Stimulated activated CD8-positive, alpha-beta memory T cell treated with anti-CD3 and anti-CD28 coated beads, Interleukin-12 subunit alpha, Interleukin-12 subunit beta, amount 100 ng/mL, for 4 hours (primary cell): ENCODE data around the gene SPECC1.
A peak's percentile ranks its signal among the peaks of the same experiment; 100 is the strongest.
"Not testable (repeated sequence)": the region's sequence is repeated elsewhere in the genome, so short reads cannot be mapped to it uniquely, and the experiment has no call there.

Experiments
- DNase-seq: peaks from one replicate; pipeline ENCODE4 v3.0.0-alpha.2; 2020; ENCODE audit warnings: low read depth

Gene SPECC1

DNA sequence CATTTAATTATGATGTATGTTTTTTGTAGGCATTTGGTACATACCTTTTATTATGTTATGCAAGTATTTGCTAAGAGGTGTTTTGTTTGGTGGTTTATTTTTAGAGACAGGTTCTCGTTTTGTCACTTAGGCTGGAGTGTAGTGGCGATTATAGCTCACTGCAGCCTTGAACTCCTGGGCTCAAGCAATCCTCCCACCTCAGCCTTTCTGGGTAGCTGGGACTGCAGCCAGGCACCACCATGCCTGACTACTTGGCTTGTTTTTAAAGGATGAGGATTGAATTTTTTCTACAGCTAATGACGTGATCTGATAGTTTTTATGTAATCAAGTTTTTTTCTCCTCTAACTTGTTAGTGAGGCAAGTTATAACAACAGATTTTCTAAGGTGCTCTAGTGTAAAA is 199.6 kb downstream of the SPECC1 start:
- no peak for DNase-seq

GRCh38 chr17:20210180-20210579 is 201.0 kb downstream of the SPECC1 start:
- DNase-seq, result no peak

- DNase-seq, result no peak
Measured at GRCh38 chr17:20210614-20211013, 201.5 kb downstream of the SPECC1 start.

DNA sequence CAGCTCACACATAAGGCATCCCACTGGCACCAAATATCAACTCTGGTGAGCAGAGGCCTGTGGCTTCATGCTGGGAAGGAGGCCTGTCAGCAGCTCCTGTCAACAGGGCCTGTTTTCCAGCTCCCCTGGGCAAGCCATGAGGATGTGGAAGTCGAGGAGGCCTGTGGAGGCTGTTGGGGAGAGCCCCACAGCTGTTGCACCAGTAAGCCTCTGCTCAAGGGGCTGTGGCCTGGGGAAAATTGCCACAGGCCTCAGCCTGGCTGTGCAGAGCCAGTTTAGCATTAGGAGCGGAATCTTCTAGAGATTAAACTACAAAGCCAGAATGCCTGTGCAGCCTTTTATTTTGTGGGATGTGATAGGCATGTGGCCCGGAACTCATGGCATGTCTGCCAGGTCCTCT is 202.1 kb downstream of the SPECC1 start:
- no peak for DNase-seq

DNA sequence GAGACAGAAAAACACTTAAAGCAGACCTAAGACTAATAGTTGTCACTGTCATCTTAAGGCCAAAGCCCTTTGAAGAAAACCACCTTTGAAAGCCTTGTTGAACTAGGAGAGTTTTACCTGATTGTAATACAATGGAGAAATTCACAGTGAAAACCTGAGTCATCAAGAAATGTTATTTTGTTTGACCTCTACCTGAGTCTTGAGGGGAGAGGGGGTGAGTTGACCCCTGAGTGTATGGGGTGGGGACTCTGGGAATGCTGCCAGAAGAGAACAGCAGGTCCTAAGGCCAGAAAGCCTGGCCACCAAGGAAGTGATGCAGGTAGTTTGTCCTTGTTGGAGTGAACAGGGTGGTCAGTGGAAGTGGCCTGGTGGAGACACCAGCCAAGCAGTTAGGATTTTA is 204.3 kb downstream of the SPECC1 start:
- no peak for DNase-seq

GRCh38 chr17:20214794-20215193 is 205.6 kb downstream of the SPECC1 start:
- DNase-seq, result no peak

DNA sequence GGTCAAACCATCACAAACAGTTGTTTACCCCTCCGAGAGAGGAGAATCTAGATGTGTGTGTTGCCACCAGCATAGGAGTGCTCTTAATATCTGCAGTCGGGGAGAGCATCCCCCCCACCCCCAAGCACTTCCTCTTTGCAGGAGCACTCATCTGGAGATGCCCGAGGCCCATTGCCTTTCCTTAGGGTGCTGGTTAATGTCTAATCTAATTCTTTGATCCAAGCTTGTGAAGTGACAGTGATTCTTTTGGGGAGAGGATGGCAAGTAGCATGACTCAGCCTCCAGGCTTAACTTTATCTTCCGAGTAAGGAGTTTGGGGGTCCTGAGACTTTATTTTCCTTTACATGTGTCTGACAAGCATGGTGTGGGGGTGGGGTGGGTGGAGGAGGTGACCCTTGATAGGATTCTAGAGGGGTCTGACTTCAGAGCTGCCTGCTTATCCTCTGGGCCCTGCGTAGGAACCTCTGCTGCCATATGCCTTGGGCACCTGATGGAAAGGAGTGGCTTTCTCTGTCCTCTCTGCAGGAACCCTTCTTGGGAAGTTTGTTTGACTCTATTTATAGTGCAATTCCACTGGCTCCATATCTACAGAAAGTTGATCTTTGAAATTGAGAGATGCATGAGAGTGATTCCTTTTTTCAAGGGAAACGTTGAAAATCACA is 207.1 kb downstream of the SPECC1 start:
- no peak for DNase-seq

DNA sequence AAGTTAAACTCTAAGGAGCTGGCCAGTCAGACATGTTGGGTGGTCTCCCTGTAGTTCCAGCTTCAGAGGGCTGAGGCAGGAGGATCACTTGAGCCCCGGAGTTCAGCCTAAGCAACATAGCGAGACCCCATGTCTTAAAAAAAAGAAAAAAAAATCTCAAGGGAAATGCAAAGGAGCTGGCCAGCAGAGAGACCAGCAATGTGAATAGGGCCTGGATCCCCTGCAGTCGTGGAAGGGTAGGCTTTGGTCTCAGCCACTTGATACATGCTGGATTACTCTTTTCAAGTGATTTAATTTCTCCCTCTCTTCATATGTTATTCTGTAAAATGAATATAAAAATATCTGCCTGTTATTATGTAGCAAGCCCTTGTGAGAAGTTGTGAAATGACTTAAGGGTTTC is 207.7 kb downstream of the SPECC1 start:
- DNase-seq, result no peak

DNA sequence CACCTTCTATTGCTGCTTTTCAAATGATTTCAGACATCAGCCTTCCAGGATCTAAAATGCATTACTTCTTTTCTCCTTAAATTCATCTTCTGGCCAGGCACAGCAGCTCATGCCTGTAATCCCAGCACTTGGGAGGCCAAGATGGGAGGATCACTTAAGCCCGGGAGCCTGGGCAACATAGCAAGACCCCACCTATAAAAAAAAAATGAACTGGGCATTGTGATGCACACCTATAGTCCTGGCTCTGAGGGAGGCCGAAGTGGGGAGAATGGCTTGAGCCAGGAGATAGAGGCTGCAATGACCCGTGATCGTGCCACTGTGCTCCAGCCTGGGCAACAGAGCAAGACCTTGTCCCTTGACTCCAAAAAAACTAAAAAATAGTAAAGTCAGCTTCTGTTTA is 208.5 kb downstream of the SPECC1 start:
- DNase-seq, result no peak

- DNase-seq, result no peak
Measured at GRCh38 chr17:20218272-20218671, 209.1 kb downstream of the SPECC1 start.

DNA sequence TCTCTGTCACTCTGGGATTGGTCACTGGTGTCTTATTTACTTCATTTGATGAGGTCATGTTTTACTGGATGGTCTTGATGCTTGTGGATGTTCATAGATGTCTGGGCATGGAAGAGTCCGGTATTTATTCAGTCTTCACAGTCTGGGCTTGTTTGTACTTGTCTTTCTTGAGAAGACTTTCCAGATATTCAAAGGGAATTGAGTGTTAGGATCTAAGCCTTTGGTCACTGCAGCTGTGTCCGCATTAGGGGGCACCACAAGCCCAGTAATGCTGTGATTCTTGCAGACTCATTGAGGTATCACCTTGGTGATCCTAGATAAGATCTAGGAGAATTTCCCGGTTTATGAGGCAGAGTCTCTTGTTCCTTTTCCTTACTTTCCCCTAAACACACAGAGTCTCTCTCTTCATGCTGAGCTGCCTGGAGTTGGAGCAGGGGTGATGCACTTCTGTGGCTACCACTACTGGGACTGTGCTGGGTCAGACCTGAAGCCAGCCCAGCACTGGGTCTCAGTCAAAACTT is 214.7 kb downstream of the SPECC1 start:
- DNase-seq, result no peak

GRCh38 chr17:20224379-20224778 is 215.2 kb downstream of the SPECC1 start:
- DNase-seq, result no peak

DNA sequence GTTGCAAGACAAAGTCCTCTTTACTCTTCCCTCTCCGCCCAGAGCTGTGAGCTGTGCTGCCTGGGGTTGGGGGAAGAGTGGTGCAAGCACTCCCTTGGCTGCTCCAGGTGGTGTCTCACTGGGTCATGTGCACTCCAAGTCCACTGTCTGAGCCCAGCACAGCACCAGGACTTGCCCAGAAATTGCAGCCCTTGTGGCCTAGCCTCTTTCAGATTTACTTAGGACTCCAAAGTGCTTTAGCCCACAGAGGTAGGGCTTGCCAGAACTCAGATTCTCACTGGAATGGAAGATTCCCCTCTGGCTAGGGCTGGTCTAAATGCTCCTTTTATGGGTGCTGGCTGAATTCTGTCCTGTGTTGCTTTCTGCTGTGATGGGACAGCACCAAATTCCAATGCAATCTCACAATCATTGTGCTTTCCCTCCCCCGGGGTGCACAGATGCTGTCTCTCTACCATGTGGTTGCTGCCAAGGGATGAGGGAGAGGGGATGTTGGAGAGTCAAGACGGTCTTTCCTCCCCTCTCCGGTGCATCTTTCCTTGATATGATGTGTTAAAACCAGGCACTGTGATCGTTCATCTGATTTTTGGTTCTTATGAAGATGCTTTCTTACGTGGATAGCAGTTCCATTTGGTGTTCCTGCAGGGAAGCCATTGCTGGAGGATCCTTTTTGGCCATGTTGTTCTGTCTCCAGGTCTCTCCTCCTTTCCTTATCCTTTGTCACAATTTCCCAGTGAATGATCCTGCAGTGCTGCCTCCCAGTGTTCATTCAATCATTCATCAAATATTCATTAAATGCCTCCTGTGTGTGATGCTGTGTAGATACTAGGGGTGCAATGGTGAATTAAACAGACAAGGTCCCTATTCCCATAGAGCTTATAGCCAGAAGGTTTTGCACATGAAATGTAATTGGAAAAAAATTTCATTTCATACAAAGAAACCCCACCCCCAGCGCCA is 216.3 kb downstream of the SPECC1 start:
- DNase-seq, result no peak

- DNase-seq, result peak; percentile 52
Measured at GRCh38 chr17:20226814-20227482, 217.8 kb downstream of the SPECC1 start.

- not testable (repeated sequence) for DNase-seq
Measured at GRCh38 chr17:20227720-20228370, 218.7 kb downstream of the SPECC1 start.

DNA sequence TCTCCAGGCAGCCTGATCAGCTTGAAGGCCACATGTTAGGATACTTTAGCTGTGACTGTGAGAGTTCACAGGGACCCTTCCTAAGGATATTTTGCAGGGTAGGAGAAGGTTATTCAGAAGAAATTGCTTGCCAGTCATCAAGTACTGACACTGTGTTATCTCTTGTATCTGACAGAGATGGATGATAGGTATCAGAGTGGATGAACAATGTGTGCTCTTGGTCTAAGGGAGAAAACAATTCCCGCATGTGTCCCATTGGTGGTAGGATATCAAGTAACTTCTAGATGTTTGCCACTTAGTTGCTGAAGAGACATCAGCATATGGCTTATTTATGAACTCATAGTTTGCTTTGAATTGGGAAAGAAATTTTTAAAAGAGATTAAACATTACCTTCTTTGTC is 219.3 kb downstream of the SPECC1 start:
- no peak for DNase-seq

DNA sequence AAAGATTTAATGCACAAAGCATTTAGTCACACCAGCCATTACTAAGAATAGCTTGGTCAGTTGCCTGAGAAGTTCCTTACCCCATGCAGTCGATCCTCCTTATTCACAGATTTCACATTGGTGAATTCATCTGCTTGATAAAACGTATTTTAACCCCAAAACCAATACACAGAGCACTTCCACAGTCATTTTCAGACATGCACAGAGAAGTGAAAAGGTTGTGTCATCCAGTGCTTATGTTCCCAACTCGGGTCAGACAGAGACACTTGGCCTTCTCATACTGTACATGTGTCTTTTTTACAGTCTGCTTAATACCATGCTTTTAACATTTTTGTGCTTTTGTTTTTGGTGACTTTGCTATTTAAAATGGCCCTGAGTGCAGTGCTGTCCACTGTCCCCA is 219.7 kb downstream of the SPECC1 start:
- DNase-seq, result no peak

DNA sequence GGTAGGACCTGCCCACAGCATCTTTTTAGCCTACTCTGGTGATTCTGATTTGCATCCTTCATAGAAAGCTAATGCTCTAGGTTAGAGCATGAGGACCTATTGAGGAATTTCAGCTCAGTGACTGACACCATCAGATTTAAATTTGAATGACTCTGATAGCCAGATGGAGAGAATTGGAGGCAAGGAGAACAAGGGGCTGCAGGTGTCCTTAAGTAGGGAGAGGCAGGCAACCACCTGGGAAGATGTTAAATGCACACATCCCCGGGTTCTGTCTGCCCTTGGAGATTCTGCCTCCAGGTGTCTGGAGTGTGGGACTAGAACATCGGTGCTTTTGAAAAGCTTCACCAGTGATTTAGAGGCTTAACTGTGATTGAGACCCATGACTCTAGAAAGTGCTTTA is 221.8 kb downstream of the SPECC1 start:
- DNase-seq, result no peak

GRCh38 chr17:20232611-20233010 is 223.5 kb downstream of the SPECC1 start:
- no peak for DNase-seq

- no peak for DNase-seq
Measured at GRCh38 chr17:20234276-20234675, 225.1 kb downstream of the SPECC1 start.

GRCh38 chr17:20235747-20236146 is 226.6 kb downstream of the SPECC1 start:
- no peak for DNase-seq

DNA sequence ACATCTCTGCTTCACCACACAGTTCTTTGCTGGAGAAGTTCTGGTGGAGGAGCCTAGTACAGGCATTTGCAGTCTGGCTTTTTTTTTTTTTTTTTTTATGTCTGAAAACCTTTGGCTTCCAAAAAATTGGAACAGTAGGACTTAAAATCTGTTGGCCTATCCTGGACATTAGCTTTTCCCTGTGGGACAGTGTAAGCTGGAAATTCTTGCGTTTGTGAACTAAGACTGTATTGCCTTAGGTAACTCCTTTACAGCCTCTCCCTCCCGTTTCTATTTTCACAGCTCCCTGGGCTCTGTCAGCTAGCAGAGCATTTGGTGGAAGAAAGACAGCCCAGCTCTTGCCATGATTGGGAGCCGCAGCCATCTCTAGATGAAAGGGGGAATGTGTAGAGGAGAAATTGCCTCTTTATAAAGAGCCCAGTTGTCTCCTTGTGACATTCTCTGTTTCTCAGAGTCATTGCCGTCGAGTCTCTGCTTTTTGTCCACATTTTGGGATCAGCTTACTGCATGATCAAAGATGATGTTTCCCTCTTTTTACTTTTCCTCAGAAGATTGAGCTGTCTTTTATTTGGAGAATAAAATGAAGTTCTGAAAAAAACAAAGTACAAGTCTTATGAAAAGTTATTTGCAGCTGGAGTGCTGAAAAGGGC is 227.5 kb downstream of the SPECC1 start:
- no peak for DNase-seq
